GM21737 (cell line): ENCODE measurements around the gene MPO.

Experiments used
- ATAC-seq: cut with Tn5 transposase; IDR thresholded peaks from one replicate; pipeline ENCODE4 v1.9.1; 2021; ENCODE audit warnings: mild to moderate bottlenecking, moderate library complexity; ENCODE audit not compliant: unreplicated experiment

MPO gene

GRCh38 chr17:58280480-58281217, at the start of gene MPO:
Gene MPO (minus strand): TSS chr17:58280935. CDS start chr17:58280758, 177 bp downstream.
- no peak for ATAC-seq

GRCh38 chr17:58329810-58330537, 49.2 kb upstream of the MPO start:
- peak; percentile 8 for ATAC-seq

- peak; percentile 42 for ATAC-seq
These were observed 48.5 kb upstream of the MPO start for GRCh38 chr17:58329035-58329809.

GRCh38 chr17:58328195-58329034, 47.7 kb upstream of the MPO start, which contains the start of gene TSPOAP1:
Gene TSPOAP1 (minus strand): TSS chr17:58328795. CDS start chr17:58327920, 875 bp downstream.
- no peak for ATAC-seq

- ATAC-seq: no peak
These were observed 46.8 kb upstream of the MPO start for GRCh38 chr17:58327363-58328194.

GRCh38 chr17:58326609-58327362, 46.1 kb upstream of the MPO start:
- no peak for ATAC-seq

- no peak for ATAC-seq
These were observed 45.3 kb upstream of the MPO start for GRCh38 chr17:58325976-58326468.

- no peak for ATAC-seq
These were observed 44.6 kb upstream of the MPO start for GRCh38 chr17:58325289-58325726.

- no peak for ATAC-seq
These were observed 43.9 kb upstream of the MPO start for GRCh38 chr17:58324409-58325288.

GRCh38 chr17:58324056-58324408, 43.3 kb upstream of the MPO start:
- no peak for ATAC-seq

GRCh38 chr17:58323366-58324055, 42.8 kb upstream of the MPO start:
- ATAC-seq: no peak

- ATAC-seq: no peak
These were observed 41.9 kb upstream of the MPO start for GRCh38 chr17:58322581-58323185.

- ATAC-seq: no peak
These were observed 41.1 kb upstream of the MPO start for GRCh38 chr17:58321571-58322525.

- no peak for ATAC-seq
These were observed 40.0 kb upstream of the MPO start for GRCh38 chr17:58320570-58321323.

- ATAC-seq: no peak
These were observed 39.4 kb upstream of the MPO start for GRCh38 chr17:58320163-58320558.
